Activated naive CD8-positive, alpha-beta T cell treated with anti-CD3 and anti-CD28 coated beads, Interleukin-2, amount 50 U/mL, for 24 hours (primary cell): ENCODE results near the gene CFHR4.
"Not testable (repeated sequence)": the region's sequence is repeated elsewhere in the genome, so short reads cannot be mapped to it uniquely, and the experiment has no call there.

Experiments used
- ATAC-seq: fragments of 150-1000 bp; cut with Tn5 transposase; one replicate; pipeline ENCODE4 v1.10.0; 2021
- DNase-seq: peaks from one replicate; pipeline ENCODE4 v3.0.0; 2021
- H3K27ac Mint-ChIP-seq: one replicate; pipeline ENCODE4 v1.8.0; 2021; ENCODE audit warnings: mild to moderate bottlenecking, mixed read lengths
- H3K27me3 Mint-ChIP-seq: one replicate; pipeline ENCODE4 v1.8.0; 2021; ENCODE audit warnings: mixed read lengths
- H3K36me3 Mint-ChIP-seq: one replicate; pipeline ENCODE4 v1.8.0; 2021; ENCODE audit warnings: low read depth, mixed read lengths
- H3K4me1 Mint-ChIP-seq: one replicate; pipeline ENCODE4 v1.8.0; 2021; ENCODE audit warnings: mixed read lengths
- H3K4me3 Mint-ChIP-seq: one replicate; pipeline ENCODE4 v1.8.0; 2021; ENCODE audit warnings: mild to moderate bottlenecking, moderate library complexity, mixed read lengths
- H3K9me3 Mint-ChIP-seq: one replicate; pipeline ENCODE4 v1.8.0; 2021; ENCODE audit warnings: mixed read lengths

CFHR4 gene

DNA sequence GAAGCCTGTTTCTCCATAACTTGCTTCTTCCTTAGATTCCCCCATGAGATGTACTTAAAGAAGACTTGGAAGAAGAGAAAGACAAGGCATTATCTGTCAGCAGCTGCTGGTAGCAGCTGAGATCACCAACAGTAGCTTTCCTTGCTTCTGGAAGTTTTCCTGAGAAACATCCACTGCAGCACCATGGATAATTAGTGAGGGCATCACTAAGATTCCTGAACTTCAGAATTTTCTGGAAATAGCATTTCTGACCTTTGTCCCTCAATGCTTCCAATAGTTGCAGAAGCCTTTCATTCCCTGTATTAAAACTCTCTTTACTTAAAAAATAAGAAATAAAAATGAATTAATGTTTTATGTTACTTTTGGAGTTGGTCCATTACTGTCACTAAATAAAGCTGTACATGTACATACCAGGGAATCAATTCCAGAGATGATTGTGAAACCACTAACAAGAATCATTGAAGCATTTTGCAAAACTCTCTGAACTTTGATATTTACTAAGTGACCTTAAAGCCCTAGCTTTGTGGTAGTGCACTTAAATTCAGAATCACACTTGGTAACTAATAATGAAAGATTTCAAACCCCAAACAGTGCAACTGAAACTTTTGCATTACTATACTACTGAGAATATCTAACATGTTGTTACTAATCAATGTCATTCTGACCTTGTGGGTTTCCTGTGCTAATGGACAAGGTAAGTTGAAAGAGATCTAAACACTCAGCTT is at the start of gene CFHR4:
CFHR4 (plus strand) TSS at position 538 of the 725 bp plus-strand sequence; CDS start at position 637, 99 bp downstream.
- Mint-ChIP-seq H3K27me3 (peaks cover 2% of the 10 kb centered on the region), H3K9me3 (peaks cover 5% of the 10 kb centered on the region), H3K27ac (no peak within 1 kb of the TSS), H3K36me3 (no peaks in the 10 kb centered on the region), H3K4me3 (no peak within 1 kb of the TSS), H3K4me1 (no peaks in the 10 kb centered on the region)
- ATAC-seq (no peak), DNase-seq (no peak)

- H3K36me3 Mint-ChIP-seq, H3K4me1 Mint-ChIP-seq, H3K27ac Mint-ChIP-seq, H3K27me3 Mint-ChIP-seq, H3K9me3 Mint-ChIP-seq, H3K4me3 Mint-ChIP-seq, ATAC-seq, DNase-seq: not testable (repeated sequence)
Measured at GRCh38 chr1:196849613-196850492, 38.0 kb upstream of the CFHR4 start.

- no peak for ATAC-seq
- Mint-ChIP-seq H3K27me3 (no peaks in the 10 kb centered on the region), H3K27ac (no peak overlapping the region), H3K36me3 (no peaks in the 10 kb centered on the region), H3K4me1 (no peaks in the 10 kb centered on the region), H3K4me3 (no peak overlapping the region), H3K9me3 (peaks cover 5% of the 10 kb centered on the region)
- DNase-seq = no peak
Measured at GRCh38 chr1:196856053-196856452, 31.8 kb upstream of the CFHR4 start.

DNA sequence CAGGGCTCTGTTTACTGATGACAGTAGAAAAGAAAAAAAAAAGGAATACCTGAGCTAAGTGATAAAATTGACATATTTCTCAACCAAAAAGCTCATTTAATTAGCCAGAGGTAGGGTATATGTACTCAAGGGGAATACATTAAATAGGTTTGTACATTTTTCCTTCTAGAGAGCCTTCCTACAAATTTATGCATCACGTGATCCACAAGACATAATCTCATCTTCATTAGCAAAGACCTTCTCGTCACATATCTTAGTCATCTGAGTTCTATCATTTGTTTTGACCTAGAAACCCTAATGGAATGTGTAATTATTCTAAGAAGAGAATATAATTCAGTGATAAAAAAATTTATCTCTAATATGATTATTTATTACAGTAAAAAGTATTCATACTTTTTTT is 30.7 kb upstream of the CFHR4 start:
- Mint-ChIP-seq H3K36me3 (no peaks in the 10 kb centered on the region), H3K4me1 (no peaks in the 10 kb centered on the region), H3K9me3 (peaks cover 7% of the 10 kb centered on the region), H3K4me3 (no peak overlapping the region), H3K27me3 (no peaks in the 10 kb centered on the region), H3K27ac (no peak overlapping the region)
- ATAC-seq = no peak
- no peak for DNase-seq

DNA sequence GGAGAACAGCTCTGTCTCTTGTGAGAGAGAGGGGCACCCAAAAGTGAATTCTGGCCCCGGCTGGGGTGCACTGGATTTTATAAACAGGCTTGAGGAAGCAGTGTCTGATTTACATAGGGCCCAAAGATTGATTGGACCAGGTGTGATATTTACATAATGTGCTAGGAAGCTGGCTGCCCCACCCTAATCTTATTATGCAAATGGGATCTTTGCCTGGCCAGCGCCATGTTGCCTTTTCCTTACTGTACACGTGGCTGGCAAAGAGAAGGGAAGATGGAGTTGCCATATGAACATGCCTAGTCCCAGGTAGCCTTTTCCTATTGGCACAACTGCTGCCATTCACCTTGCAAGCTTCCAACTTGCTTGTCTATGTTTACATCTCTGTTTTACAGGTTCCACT is 29.0 kb upstream of the CFHR4 start:
- H3K9me3 Mint-ChIP-seq = peaks cover 11% of the 10 kb centered on the region
- ATAC-seq = no peak

DNA sequence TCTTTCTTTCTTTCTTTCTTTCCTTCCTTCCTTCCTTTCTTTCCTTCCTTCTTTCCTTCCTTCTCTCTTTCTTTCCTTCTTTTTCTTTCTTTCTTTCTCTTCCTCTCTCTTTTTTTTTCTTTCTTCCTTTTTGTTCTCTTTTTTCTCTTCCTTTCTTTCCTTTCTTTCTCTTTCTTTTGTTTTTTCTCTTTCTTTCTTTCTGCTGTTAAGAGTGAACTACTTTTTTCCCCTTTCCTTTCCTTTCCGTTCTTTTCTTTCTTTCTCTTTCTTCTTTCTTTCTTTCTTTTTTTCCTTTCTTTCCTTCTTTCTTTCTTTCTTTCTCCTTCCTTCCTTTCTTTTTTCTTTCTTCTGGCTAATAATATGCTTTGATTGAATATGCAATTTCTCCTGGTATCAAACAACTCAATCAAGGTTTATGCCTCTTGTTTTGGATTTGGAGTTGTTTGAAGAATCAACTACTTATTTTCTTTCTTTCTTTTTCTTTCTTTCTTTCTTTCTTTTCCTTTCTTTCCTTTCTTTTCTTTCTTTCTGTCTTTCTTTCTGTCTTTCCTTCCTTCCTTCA is 27.4 kb upstream of the CFHR4 start:
- DNase-seq (no peak), ATAC-seq (no peak)
- peaks cover 11% of the 10 kb centered on the region for H3K9me3 Mint-ChIP-seq
- no peaks in the 10 kb centered on the region for H3K4me1 Mint-ChIP-seq
- no peak overlapping the region for H3K4me3 Mint-ChIP-seq
- H3K27ac Mint-ChIP-seq = no peak overlapping the region
- peaks cover 2% of the 10 kb centered on the region for H3K27me3 Mint-ChIP-seq
- no peaks in the 10 kb centered on the region for H3K36me3 Mint-ChIP-seq

More for the DNA sequence above, 29.0 kb upstream of the CFHR4 start:
- Mint-ChIP-seq H3K4me1 (no peaks in the 10 kb centered on the region), H3K27me3 (peaks cover 2% of the 10 kb centered on the region), H3K27ac (no peak overlapping the region), H3K36me3 (no peaks in the 10 kb centered on the region), H3K4me3 (no peak overlapping the region)
- no peak for DNase-seq

- peaks cover 11% of the 10 kb centered on the region for H3K9me3 Mint-ChIP-seq
- no peaks in the 10 kb centered on the region for H3K36me3 Mint-ChIP-seq
- DNase-seq (no peak), ATAC-seq (no peak)
- H3K27me3 Mint-ChIP-seq = peaks cover 2% of the 10 kb centered on the region
- no peak overlapping the region for H3K27ac Mint-ChIP-seq
- no peaks in the 10 kb centered on the region for H3K4me1 Mint-ChIP-seq
- H3K4me3 Mint-ChIP-seq = no peak overlapping the region
Measured at GRCh38 chr1:196861429-196861828, 26.4 kb upstream of the CFHR4 start.

- H3K27ac Mint-ChIP-seq = no peak overlapping the region
- H3K4me1 Mint-ChIP-seq = no peaks in the 10 kb centered on the region
- DNase-seq (no peak), ATAC-seq (no peak)
- H3K36me3 Mint-ChIP-seq = no peaks in the 10 kb centered on the region
- H3K27me3 Mint-ChIP-seq = peaks cover 2% of the 10 kb centered on the region
- peaks cover 10% of the 10 kb centered on the region for H3K9me3 Mint-ChIP-seq
- no peak overlapping the region for H3K4me3 Mint-ChIP-seq
Measured at GRCh38 chr1:196866974-196867373, 20.9 kb upstream of the CFHR4 start.

DNA sequence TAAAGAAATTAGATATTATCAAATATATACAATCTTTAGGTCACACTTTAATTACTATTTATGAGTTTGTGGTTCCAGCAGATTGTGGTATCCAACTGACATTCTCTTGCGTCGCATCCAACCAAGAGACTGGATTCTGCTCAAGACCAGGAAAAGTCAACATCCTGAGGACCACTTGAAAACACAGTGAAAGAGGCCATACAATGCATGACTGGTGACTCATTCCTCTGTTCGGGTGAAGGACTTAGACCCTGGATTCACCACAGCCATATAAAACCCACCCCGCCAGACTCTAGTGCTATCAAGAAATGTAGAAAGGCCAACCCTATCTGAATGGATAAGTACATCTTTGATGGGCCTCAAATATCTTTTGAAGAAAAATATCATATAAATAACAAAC is 14.5 kb upstream of the CFHR4 start:
- H3K4me3 Mint-ChIP-seq = no peak overlapping the region
- DNase-seq (no peak), ATAC-seq (no peak)
- peaks cover 2% of the 10 kb centered on the region for H3K27me3 Mint-ChIP-seq
- peaks cover under 1% of the 10 kb centered on the region for H3K9me3 Mint-ChIP-seq
- H3K27ac Mint-ChIP-seq = no peak overlapping the region
- H3K4me1 Mint-ChIP-seq = no peaks in the 10 kb centered on the region
- H3K36me3 Mint-ChIP-seq = no peaks in the 10 kb centered on the region

- Mint-ChIP-seq H3K27ac (no peak overlapping the region), H3K27me3 (peaks cover 2% of the 10 kb centered on the region), H3K4me1 (no peaks in the 10 kb centered on the region)
Measured at GRCh38 chr1:196875935-196876334, 11.9 kb upstream of the CFHR4 start.

GRCh38 chr1:196877964-196878363 is 9.9 kb upstream of the CFHR4 start:
- no peaks in the 10 kb centered on the region for H3K4me1 Mint-ChIP-seq
- peaks cover 2% of the 10 kb centered on the region for H3K9me3 Mint-ChIP-seq
- H3K27ac Mint-ChIP-seq = no peak overlapping the region
- peaks cover 4% of the 10 kb centered on the region for H3K27me3 Mint-ChIP-seq
- DNase-seq = no peak
- no peak overlapping the region for H3K4me3 Mint-ChIP-seq
- ATAC-seq = no peak
- H3K36me3 Mint-ChIP-seq = no peaks in the 10 kb centered on the region

More at GRCh38 chr1:196875935-196876334, 11.9 kb upstream of the CFHR4 start:
- ATAC-seq (no peak), DNase-seq (no peak)
- Mint-ChIP-seq H3K9me3 (no peaks in the 10 kb centered on the region), H3K4me3 (no peak overlapping the region), H3K36me3 (no peaks in the 10 kb centered on the region)

DNA sequence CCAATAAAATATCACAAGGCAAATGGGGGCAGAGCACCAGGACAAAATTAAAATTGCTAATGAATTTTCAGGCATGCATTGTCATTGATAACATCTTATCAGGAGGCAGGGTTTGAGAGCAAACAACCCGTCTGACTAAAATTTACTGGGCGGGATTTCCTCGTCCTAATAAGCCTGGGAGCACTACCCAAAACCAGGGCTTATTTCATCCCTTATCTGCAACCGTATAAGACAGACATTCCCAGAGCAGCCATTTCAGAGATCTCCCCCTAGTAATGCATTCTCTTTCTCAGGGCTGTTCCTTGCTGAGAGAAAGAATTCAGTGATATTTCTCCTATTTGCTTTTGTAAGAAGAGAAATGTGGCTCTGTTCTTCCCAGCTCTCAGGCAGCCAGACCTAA is 1.3 kb upstream of the CFHR4 start:
- not testable (repeated sequence) for H3K9me3 Mint-ChIP-seq, H3K27ac Mint-ChIP-seq, H3K4me1 Mint-ChIP-seq, ATAC-seq, H3K4me3 Mint-ChIP-seq, H3K27me3 Mint-ChIP-seq, DNase-seq, H3K36me3 Mint-ChIP-seq

- Mint-ChIP-seq H3K27ac (no peak overlapping the region), H3K4me3 (no peak overlapping the region), H3K4me1 (no peaks in the 10 kb centered on the region), H3K27me3 (peaks cover 2% of the 10 kb centered on the region), H3K36me3 (no peaks in the 10 kb centered on the region), H3K9me3 (no peaks in the 10 kb centered on the region)
- DNase-seq (no peak), ATAC-seq (no peak)
Measured at GRCh38 chr1:196890668-196891067, 2.8 kb downstream of the CFHR4 start.

DNA sequence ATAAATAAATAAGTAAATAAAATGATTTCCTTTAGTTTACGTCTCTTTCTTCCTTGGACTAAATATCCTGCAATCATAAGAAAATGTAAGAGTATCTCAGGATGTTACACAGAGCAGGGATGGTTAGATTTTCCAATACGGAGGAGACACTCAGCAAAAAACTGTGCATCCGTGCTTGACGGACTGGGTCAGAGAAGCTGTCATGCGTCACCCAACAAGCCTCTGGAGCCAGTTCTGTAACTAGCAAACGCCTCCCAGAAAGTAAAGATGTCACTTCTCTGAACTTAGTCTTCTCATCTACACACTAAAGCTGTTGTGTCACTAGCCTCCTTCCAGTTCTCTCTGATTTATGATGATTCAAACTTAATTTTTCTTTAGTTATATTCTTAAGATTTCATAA is 3.4 kb downstream of the CFHR4 start:
- no peak overlapping the region for H3K4me3 Mint-ChIP-seq
- H3K9me3 Mint-ChIP-seq = no peaks in the 10 kb centered on the region
- H3K27me3 Mint-ChIP-seq = peaks cover 4% of the 10 kb centered on the region
- no peaks in the 10 kb centered on the region for H3K36me3 Mint-ChIP-seq
- ATAC-seq (no peak), DNase-seq (no peak)
- no peak overlapping the region for H3K27ac Mint-ChIP-seq
- H3K4me1 Mint-ChIP-seq = no peaks in the 10 kb centered on the region

DNA sequence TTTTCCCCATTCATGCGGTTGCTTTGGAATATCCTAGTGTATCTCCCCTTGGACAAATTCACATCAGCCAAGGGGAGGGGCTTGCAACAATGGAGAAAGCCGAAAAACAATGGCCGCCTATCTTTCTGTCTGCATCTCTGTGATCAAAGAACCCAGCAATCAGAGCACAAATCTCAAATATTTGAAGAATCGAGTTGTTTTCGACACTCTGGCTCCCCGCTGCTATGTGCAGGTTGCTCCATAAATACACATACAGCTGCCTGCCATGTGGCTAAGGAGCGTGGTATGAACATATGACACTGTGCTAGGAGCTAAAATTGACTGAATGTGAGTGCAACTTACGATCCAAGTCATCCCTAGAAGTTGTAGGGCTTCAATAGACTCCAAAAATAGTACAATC is 8.5 kb downstream of the CFHR4 start:
- no peak overlapping the region for H3K27ac Mint-ChIP-seq
- H3K9me3 Mint-ChIP-seq = no peaks in the 10 kb centered on the region
- no peak for DNase-seq
- H3K4me1 Mint-ChIP-seq = no peaks in the 10 kb centered on the region
- H3K27me3 Mint-ChIP-seq = peaks cover 16% of the 10 kb centered on the region
- ATAC-seq = no peak
- H3K36me3 Mint-ChIP-seq = no peaks in the 10 kb centered on the region
- H3K4me3 Mint-ChIP-seq = no peak overlapping the region
